ENCODE measurements around the gene TEC.

- TF ChIP-seq EZH2phosphoT487 (IDR thresholded peaks at IDR 0.05; ENCODE audit: insufficient read depth, low read depth) (no peak), EZH2 (IDR thresholded peaks at IDR 0.05; ENCODE audit: insufficient read depth, poor library complexity, severe bottlenecking) (no peak)
These were observed 76.4 kb downstream of the TEC start for GRCh38 chr4:48193096-48193836.
